WERI-Rb-1 (cell line): ENCODE data around the gene TRAF3.

Experiments used
- DNase-seq: peaks from one replicate; pipeline ENCODE4 v3.0.0-alpha.2; 2020
- H3K27ac ChIP-seq: fragments of 250-450 bp; sonication (Bioruptor Pico); 2 replicates; pipeline ENCODE4 v1.5.1; 2020; ENCODE audit warnings: mild to moderate bottlenecking, moderate library complexity
- H3K27me3 ChIP-seq: fragments of 250-450 bp; sonication (Bioruptor Pico); 2 replicates; pipeline ENCODE4 v1.5.1; 2021; ENCODE audit warnings: mild to moderate bottlenecking, low read depth, moderate library complexity; ENCODE audit not compliant: insufficient read depth, severe bottlenecking
- H3K36me3 ChIP-seq: fragments of 250-450 bp; sonication (Bioruptor Pico); 2 replicates; pipeline ENCODE4 v1.5.1; 2020; ENCODE audit warnings: mild to moderate bottlenecking, moderate library complexity
- H3K4me3 ChIP-seq: 2 replicates; pipeline ENCODE4 v1.5.1; 2011; ENCODE audit warnings: low read depth, mild to moderate bottlenecking, control low read depth, low read length
- H3K9me3 ChIP-seq: fragments of 250-450 bp; sonication (Bioruptor Pico); 2 replicates; pipeline ENCODE4 v1.5.1; 2021; ENCODE audit warnings: mild to moderate bottlenecking, moderate library complexity; ENCODE audit not compliant: severe bottlenecking
- TF ChIP-seq, protein P1 (sequence below): IDR thresholded peaks from 2 replicates; pipeline ENCODE4 v1.5.1; 2011; ENCODE audit warnings: low read depth, mild to moderate bottlenecking, control low read depth, inconsistent platforms, low read length

Gene TRAF3

DNA sequence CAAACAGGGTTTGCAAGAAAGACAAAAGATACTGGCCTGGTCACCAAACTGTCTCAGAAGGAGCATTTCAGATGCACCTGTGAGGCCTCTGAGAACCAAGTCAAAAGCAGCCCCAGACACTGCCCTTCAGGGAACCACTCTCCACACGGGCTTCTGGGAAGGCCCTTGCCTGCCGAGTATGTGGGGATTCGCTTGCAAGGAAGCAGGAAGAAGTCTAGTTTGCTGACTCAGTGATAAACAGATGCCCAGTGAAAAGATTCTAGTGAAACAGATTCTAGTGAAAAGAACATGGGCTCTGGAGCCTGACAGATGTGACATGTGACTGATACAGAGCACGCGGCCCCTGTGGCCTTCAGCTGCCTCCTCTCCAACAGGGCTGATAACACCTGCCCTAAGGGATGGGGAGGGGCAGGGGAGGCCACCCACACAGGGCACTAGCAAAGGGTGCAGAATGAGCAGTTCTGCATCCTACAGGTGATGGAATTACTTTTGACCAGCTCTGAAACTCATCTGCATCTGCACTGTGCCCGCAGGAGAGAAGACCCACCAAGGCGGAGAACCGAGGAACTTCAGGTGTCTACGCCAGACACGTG, 164.3 kb downstream of the TRAF3 start:
- TF ChIP-seq, protein P1, sequence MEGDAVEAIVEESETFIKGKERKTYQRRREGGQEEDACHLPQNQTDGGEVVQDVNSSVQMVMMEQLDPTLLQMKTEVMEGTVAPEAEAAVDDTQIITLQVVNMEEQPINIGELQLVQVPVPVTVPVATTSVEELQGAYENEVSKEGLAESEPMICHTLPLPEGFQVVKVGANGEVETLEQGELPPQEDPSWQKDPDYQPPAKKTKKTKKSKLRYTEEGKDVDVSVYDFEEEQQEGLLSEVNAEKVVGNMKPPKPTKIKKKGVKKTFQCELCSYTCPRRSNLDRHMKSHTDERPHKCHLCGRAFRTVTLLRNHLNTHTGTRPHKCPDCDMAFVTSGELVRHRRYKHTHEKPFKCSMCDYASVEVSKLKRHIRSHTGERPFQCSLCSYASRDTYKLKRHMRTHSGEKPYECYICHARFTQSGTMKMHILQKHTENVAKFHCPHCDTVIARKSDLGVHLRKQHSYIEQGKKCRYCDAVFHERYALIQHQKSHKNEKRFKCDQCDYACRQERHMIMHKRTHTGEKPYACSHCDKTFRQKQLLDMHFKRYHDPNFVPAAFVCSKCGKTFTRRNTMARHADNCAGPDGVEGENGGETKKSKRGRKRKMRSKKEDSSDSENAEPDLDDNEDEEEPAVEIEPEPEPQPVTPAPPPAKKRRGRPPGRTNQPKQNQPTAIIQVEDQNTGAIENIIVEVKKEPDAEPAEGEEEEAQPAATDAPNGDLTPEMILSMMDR, result no peak
- no peak overlapping the region for H3K4me3 ChIP-seq
- no peaks in the 10 kb centered on the region for H3K27me3 ChIP-seq
- H3K27ac ChIP-seq, result no peak overlapping the region
- H3K9me3 ChIP-seq, result no peaks in the 10 kb centered on the region
- H3K36me3 ChIP-seq, result peaks cover 57% of the 10 kb centered on the region
- DNase-seq, result no peak

GRCh38 chr14:102942069-102942468, 164.8 kb downstream of the TRAF3 start:
- TF ChIP-seq, protein P1, result no peak
- H3K36me3 ChIP-seq, result peaks cover 60% of the 10 kb centered on the region
- no peak overlapping the region for H3K27ac ChIP-seq
- H3K27me3 ChIP-seq, result no peaks in the 10 kb centered on the region
- no peaks in the 10 kb centered on the region for H3K9me3 ChIP-seq
- no peak overlapping the region for H3K4me3 ChIP-seq
- no peak for DNase-seq

DNA sequence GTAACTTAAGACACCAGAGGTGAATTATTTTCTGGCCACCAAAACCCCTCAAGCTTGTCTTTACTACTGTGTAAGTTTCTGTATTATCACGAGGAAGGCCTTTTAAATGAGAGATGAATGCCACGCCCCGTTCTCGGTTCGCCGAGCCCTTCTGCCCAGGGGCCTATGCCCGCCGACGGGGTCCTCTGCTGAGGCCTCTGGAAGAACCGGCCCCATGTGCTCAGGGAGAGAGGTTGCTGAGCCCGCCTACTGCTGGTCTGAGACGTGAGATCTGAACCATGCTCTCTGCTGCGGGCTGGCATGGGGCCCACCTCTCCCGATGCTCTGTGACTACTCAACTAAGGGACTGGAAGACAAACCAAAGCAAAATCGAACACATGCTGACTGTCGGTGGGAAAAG, 166.2 kb downstream of the TRAF3 start:
- Histone ChIP-seq H3K4me3 (no peak overlapping the region), H3K36me3 (peaks cover 63% of the 10 kb centered on the region), H3K27me3 (no peaks in the 10 kb centered on the region), H3K9me3 (no peaks in the 10 kb centered on the region), H3K27ac (no peak overlapping the region)
- no peak for DNase-seq
- TF ChIP-seq, protein P1, result no peak

GRCh38 chr14:102943979-102944378, 166.7 kb downstream of the TRAF3 start:
- peaks cover 66% of the 10 kb centered on the region for H3K36me3 ChIP-seq
- no peak overlapping the region for H3K27ac ChIP-seq
- TF ChIP-seq, protein P1, result no peak

DNA sequence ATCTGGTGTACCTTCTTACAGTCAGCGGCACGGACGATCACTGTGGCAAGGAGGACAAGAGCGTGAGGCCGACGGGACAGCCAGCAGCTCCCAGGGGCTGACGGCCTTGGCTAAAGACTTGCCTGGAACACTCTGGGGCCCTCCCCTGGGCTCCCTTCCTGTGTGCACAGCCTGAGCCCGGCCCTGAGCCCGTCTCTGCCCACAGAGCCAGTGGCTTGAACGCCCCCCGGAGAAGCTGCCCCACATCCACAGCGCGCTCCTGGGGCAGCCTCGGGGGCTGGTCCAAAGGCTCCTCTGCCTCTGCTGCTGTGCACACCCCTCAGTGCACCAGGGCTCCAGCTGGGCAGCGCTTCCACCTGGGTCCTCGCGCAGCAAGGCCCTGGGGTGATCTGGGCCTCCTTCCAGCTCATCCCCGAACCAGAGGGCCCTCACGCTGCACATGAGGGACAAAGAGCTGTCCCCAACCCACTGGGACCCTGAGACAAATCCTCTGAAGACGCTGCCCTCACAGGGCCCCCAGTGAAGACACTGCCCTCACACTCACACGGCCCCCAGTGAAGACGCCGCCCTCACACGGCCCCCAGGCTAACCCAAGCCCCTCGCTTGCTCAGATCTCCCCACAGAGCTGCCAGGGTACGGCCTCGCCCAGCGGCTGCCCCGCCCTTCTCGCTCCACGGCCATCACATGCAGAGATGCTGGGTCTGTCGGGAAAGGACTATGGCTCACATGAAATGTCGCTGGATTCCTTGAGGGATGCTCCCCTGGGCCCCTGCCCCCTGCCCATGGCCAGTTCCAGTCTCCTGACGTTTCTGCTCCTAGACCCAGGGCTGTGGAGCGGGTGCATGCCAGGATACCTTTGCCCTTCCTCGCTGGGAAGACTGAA, 167.4 kb downstream of the TRAF3 start:
- H3K27ac ChIP-seq, result no peak overlapping the region
- TF ChIP-seq, protein P1, result no peak
- no peak for DNase-seq
- H3K36me3 ChIP-seq, result peaks cover 71% of the 10 kb centered on the region
- H3K9me3 ChIP-seq, result no peaks in the 10 kb centered on the region
- H3K27me3 ChIP-seq, result no peaks in the 10 kb centered on the region
- H3K4me3 ChIP-seq, result no peak overlapping the region

More at GRCh38 chr14:102943979-102944378, 166.7 kb downstream of the TRAF3 start:
- H3K4me3 ChIP-seq, result no peak overlapping the region
- no peaks in the 10 kb centered on the region for H3K9me3 ChIP-seq
- no peaks in the 10 kb centered on the region for H3K27me3 ChIP-seq
- no peak for DNase-seq
